Naive thymus-derived CD4-positive, alpha-beta T cell (primary cell): Measurements from ENCODE around the gene ERN2. TPM values are rescaled to one million over a fixed set of nuclear protein-coding genes. Genes with fewer than 3 reads are reported as not detected.

Experiments used
- ATAC-seq: fragments of 150-1000 bp; cut with Tn5 transposase; 2 replicates; pipeline ENCODE4 v1.10.0; 2021; ENCODE audit warnings: mild to moderate bottlenecking, moderate library complexity
- CTCF ChIA-PET: fragments of 350-600 bp; sonication (Branson Sonifier 250); formaldehyde crosslinking; loops from one replicate; lab custom pipeline; 2021; ENCODE audit warnings: antibody characterized with exemption; lab: Charles Lee
- POLR2A ChIA-PET: fragments of 350-600 bp; sonication (Branson Sonifier 250); formaldehyde crosslinking; loops from one replicate; lab custom pipeline; 2021; ENCODE audit warnings: antibody characterized with exemption, inconsistent platforms; lab: Charles Lee
- DNase-seq, 9 donors: peaks; one replicate each; pipeline versions ENCODE4 v3.0.0 to v3.0.0-alpha.2; 2020 to 2022; ENCODE audit warnings: mixed read lengths in 1 of 9
- H3K27ac ChIP-seq: one replicate; pipeline ENCODE4 v1.7.0; 2013; ENCODE audit warnings: mild to moderate bottlenecking, low read depth, low read length, moderate library complexity
- H3K27me3 ChIP-seq, 2 donors: one replicate each; pipeline ENCODE4 v1.7.0; 2013; ENCODE audit warnings: low read length in 2 of 2, mild to moderate bottlenecking in 2 of 2, moderate library complexity in 2 of 2; ENCODE audit not compliant: control insufficient read depth in 2 of 2, insufficient read depth in 2 of 2
- H3K36me3 ChIP-seq, 3 experiments: 1 replicate in 2 of 3; 2 replicates in 1 of 3; pipeline ENCODE4 v1.7.0; 2013; ENCODE audit warnings: low read length in 3 of 3, mild to moderate bottlenecking in 3 of 3, moderate library complexity in 1 of 3; ENCODE audit not compliant: insufficient read depth in 3 of 3, control insufficient read depth in 2 of 3
- H3K4me1 ChIP-seq, 2 donors: one replicate each; pipeline ENCODE4 v1.7.0; 2013; ENCODE audit warnings: low read length in 2 of 2, mild to moderate bottlenecking in 2 of 2, moderate library complexity in 1 of 2; ENCODE audit not compliant: control insufficient read depth in 2 of 2, insufficient read depth in 2 of 2
- H3K4me3 ChIP-seq: 2 replicates; pipeline ENCODE4 v1.7.0; 2013; ENCODE audit warnings: mild to moderate bottlenecking, low read length
- H3K9me3 ChIP-seq, 3 experiments: 1 replicate in 2 of 3; 2 replicates in 1 of 3; pipeline ENCODE4 v1.7.0; 2013; ENCODE audit warnings: low read length in 3 of 3; ENCODE audit not compliant: control insufficient read depth in 2 of 3
- H3K27ac Mint-ChIP-seq, 9 donors: one replicate each; pipeline ENCODE4 v1.8.0; 2020 to 2022; ENCODE audit warnings: mixed read lengths in 9 of 9, mild to moderate bottlenecking in 8 of 9, moderate library complexity in 5 of 9, inconsistent platforms in 2 of 9
- H3K27me3 Mint-ChIP-seq, 5 donors: one replicate each; pipeline ENCODE4 v1.8.0; 2021 to 2022; ENCODE audit warnings: mixed read lengths in 5 of 5, mild to moderate bottlenecking in 1 of 5
- H3K36me3 Mint-ChIP-seq, 5 donors: one replicate each; pipeline ENCODE4 v1.8.0; 2020 to 2022; ENCODE audit warnings: mixed read lengths in 5 of 5, mild to moderate bottlenecking in 3 of 5, inconsistent platforms in 1 of 5
- H3K4me1 Mint-ChIP-seq, 7 donors: one replicate each; pipeline ENCODE4 v1.8.0; 2020 to 2022; ENCODE audit warnings: mixed read lengths in 7 of 7, mild to moderate bottlenecking in 3 of 7, inconsistent platforms in 1 of 7
- H3K4me3 Mint-ChIP-seq, 10 donors: one replicate each; pipeline ENCODE4 v1.8.0; 2020 to 2022; ENCODE audit warnings: mild to moderate bottlenecking in 10 of 10, mixed read lengths in 10 of 10, moderate library complexity in 6 of 10, inconsistent platforms in 2 of 10
- H3K9me3 Mint-ChIP-seq, 11 donors: one replicate each; pipeline ENCODE4 v1.8.0; 2020 to 2022; ENCODE audit warnings: mixed read lengths in 11 of 11, mild to moderate bottlenecking in 4 of 11, inconsistent platforms in 1 of 11, moderate library complexity in 1 of 11
- intact Hi-C, 2 donors: fragments of 100-400 bp; cut with micrococcal nuclease; formaldehyde crosslinking; loops; one replicate each; pipeline ENCODE4 v1.15.1; 2023
- polyA plus RNA-seq, 2 donors: library from polyadenylated mRNA; unstranded; fragments of 300-500 nt; fragmentation: Illumina TruSeq; gene quantifications; one replicate each; pipeline ENCODE4 v1.2.3, GENCODE V29; 2021
- total RNA-seq, 6 experiments: library from RNA in 5 of 6; stranded (reverse) in 5 of 6; gene quantifications; 1 replicate in 5 of 6; 2 replicates in 1 of 6; pipeline ENCODE4 v1.2.3 and lab custom pipeline; 2021 to 2026

ERN2 gene
- total RNA-seq = not detected
- not detected for polyA plus RNA-seq
- total RNA-seq (lab: John Stamatoyannopoulos, UW) = not detected

GRCh38 chr16:23712976-23713375 is at the start of gene ERN2:
TSS of gene ERN2 (minus strand) at chr16:23713222. CDS start at chr16:23713187, 35 bp downstream.
- DNase-seq (no peak), ATAC-seq (no peak)
- ChIA-PET CTCF (no interaction called here), POLR2A (no interaction called here)
- Mint-ChIP-seq H3K27me3 (peaks cover 42 to 63% (median 60%) of the 10 kb centered on the region in 5 donors), H3K4me3 (peak within 1 kb of the TSS in 1 of 10 donors; percentile 52), H3K36me3 (peaks cover 0 to 5% (median 0%) of the 10 kb centered on the region in 5 donors), H3K27ac (no peak within 1 kb of the TSS), H3K9me3 (peaks cover 0 to 31% (median 11%) of the 10 kb centered on the region in 11 donors), H3K4me1 (peaks cover 0 to 3% (median 0%) of the 10 kb centered on the region in 7 donors)
- H3K36me3 ChIP-seq = no peaks in the 10 kb centered on the region
- no peak within 1 kb of the TSS for H3K4me3 ChIP-seq
- H3K9me3 ChIP-seq = peaks cover 0 to 18% (median 0%) of the 10 kb centered on the region in 3 experiments
- intact Hi-C loops = no loop called here
- peaks cover 0 to 2% of the 10 kb centered on the region in 2 donors for H3K27me3 ChIP-seq
- H3K4me1 ChIP-seq = no peaks in the 10 kb centered on the region
- H3K27ac ChIP-seq = no peak within 1 kb of the TSS

- Histone ChIP-seq H3K4me1 (no peaks in the 10 kb centered on the region), H3K36me3 (no peaks in the 10 kb centered on the region), H3K9me3 (no peaks in the 10 kb centered on the region), H3K27me3 (peaks cover 0 to 6% of the 10 kb centered on the region in 2 donors), H3K4me3 (no peak overlapping the region), H3K27ac (no peak overlapping the region)
- no peak overlapping the region for H3K27ac Mint-ChIP-seq
- peaks cover 0 to 5% (median 0%) of the 10 kb centered on the region in 7 donors for H3K4me1 Mint-ChIP-seq
- peaks cover 48 to 67% (median 55%) of the 10 kb centered on the region in 5 donors for H3K27me3 Mint-ChIP-seq
- ChIA-PET POLR2A (no interaction called here), CTCF (no interaction called here)
- no peak overlapping the region for H3K4me3 Mint-ChIP-seq
- peaks cover 0 to 5% (median 0%) of the 10 kb centered on the region in 11 donors for H3K9me3 Mint-ChIP-seq
- DNase-seq (no peak), ATAC-seq (no peak)
- H3K36me3 Mint-ChIP-seq = peaks cover 0 to 4% (median 0%) of the 10 kb centered on the region in 5 donors
- intact Hi-C loops = no loop called here
Measured at GRCh38 chr16:23757937-23758619, 45.1 kb upstream of the ERN2 start.

GRCh38 chr16:23757116-23757515 is 44.1 kb upstream of the ERN2 start:
- DNase-seq (no peak), ATAC-seq (no peak)
- Mint-ChIP-seq H3K36me3 (peaks cover 0 to 4% (median 0%) of the 10 kb centered on the region in 5 donors), H3K4me1 (peaks cover 0 to 5% (median 0%) of the 10 kb centered on the region in 7 donors), H3K4me3 (no peak overlapping the region), H3K27ac (no peak overlapping the region), H3K9me3 (peaks cover 0 to 5% (median 0%) of the 10 kb centered on the region in 11 donors), H3K27me3 (peaks cover 49 to 63% (median 60%) of the 10 kb centered on the region in 5 donors)
- no peaks in the 10 kb centered on the region for H3K36me3 ChIP-seq
- H3K27me3 ChIP-seq = peaks cover 0 to 6% of the 10 kb centered on the region in 2 donors
- no peaks in the 10 kb centered on the region for H3K9me3 ChIP-seq
- ChIA-PET CTCF (no interaction called here), POLR2A (no interaction called here)
- no peaks in the 10 kb centered on the region for H3K4me1 ChIP-seq
- intact Hi-C loops = no loop called here
- H3K27ac ChIP-seq = no peak overlapping the region
- no peak overlapping the region for H3K4me3 ChIP-seq

- Histone ChIP-seq H3K27ac (no peak overlapping the region), H3K4me1 (no peaks in the 10 kb centered on the region), H3K4me3 (no peak overlapping the region), H3K27me3 (peaks cover 0 to 6% of the 10 kb centered on the region in 2 donors), H3K36me3 (no peaks in the 10 kb centered on the region), H3K9me3 (no peaks in the 10 kb centered on the region)
- Mint-ChIP-seq H3K9me3 (peaks cover 0 to 10% (median 0%) of the 10 kb centered on the region in 11 donors), H3K27ac (no peak overlapping the region), H3K27me3 (peaks cover 49 to 67% (median 57%) of the 10 kb centered on the region in 5 donors), H3K4me3 (peak overlapping the region in 1 of 10 donors; percentile 48), H3K4me1 (peaks cover 0 to 5% (median 0%) of the 10 kb centered on the region in 7 donors), H3K36me3 (peaks cover 0 to 3% (median 0%) of the 10 kb centered on the region in 5 donors)
- POLR2A ChIA-PET = no interaction called here
- DNase-seq (no peak), ATAC-seq (no peak)
- intact Hi-C loops = no loop called here
- CTCF ChIA-PET = no interaction called here
Measured at GRCh38 chr16:23755484-23755809, 42.4 kb upstream of the ERN2 start.

GRCh38 chr16:23754594-23755483 is 41.8 kb upstream of the ERN2 start, which contains the start of gene CHP2:
TSS of gene CHP2 (plus strand) at chr16:23755026. CDS start at chr16:23755050, 24 bp downstream.
- no peak within 1 kb of the TSS for H3K27ac Mint-ChIP-seq
- ATAC-seq (no peak), DNase-seq (no peak)
- CTCF ChIA-PET = no interaction called here
- peaks cover 0 to 6% of the 10 kb centered on the region in 2 donors for H3K27me3 ChIP-seq
- H3K9me3 Mint-ChIP-seq = peaks cover 0 to 12% (median 0%) of the 10 kb centered on the region in 11 donors
- H3K36me3 Mint-ChIP-seq = no peaks in the 10 kb centered on the region
- H3K27me3 Mint-ChIP-seq = peaks cover 45 to 64% (median 58%) of the 10 kb centered on the region in 5 donors
- H3K4me1 Mint-ChIP-seq = peaks cover 0 to 5% (median 0%) of the 10 kb centered on the region in 7 donors
- intact Hi-C loops = no loop called here
- H3K4me1 ChIP-seq = no peaks in the 10 kb centered on the region
- no peak within 1 kb of the TSS for H3K27ac ChIP-seq
- H3K4me3 Mint-ChIP-seq = peak within 1 kb of the TSS in 3 of 10 donors; percentile 23 to 48 (median 38)
- H3K9me3 ChIP-seq = no peaks in the 10 kb centered on the region
- no peak within 1 kb of the TSS for H3K4me3 ChIP-seq
- H3K36me3 ChIP-seq = no peaks in the 10 kb centered on the region
- POLR2A ChIA-PET = no interaction called here

- Histone ChIP-seq H3K9me3 (no peaks in the 10 kb centered on the region), H3K4me1 (no peaks in the 10 kb centered on the region), H3K27me3 (peaks cover 0 to 6% of the 10 kb centered on the region in 2 donors), H3K27ac (no peak overlapping the region), H3K36me3 (no peaks in the 10 kb centered on the region), H3K4me3 (no peak overlapping the region)
- DNase-seq (no peak), ATAC-seq (no peak)
- POLR2A ChIA-PET = no interaction called here
- H3K36me3 Mint-ChIP-seq = no peaks in the 10 kb centered on the region
- peaks cover 0 to 12% (median 0%) of the 10 kb centered on the region in 11 donors for H3K9me3 Mint-ChIP-seq
- CTCF ChIA-PET = no interaction called here
- peaks cover 45 to 63% (median 58%) of the 10 kb centered on the region in 5 donors for H3K27me3 Mint-ChIP-seq
- peaks cover 0 to 5% (median 0%) of the 10 kb centered on the region in 7 donors for H3K4me1 Mint-ChIP-seq
- intact Hi-C loops = no loop called here
- peak overlapping the region in 3 of 10 donors; percentile 9 to 26 (median 23) for H3K4me3 Mint-ChIP-seq
- H3K27ac Mint-ChIP-seq = no peak overlapping the region
Measured at GRCh38 chr16:23753908-23754593, 41.0 kb upstream of the ERN2 start.
